Astrocyte (in vitro differentiated cells and primary cell): ENCODE data around the gene OR10G4. TPM values are rescaled to one million over a fixed set of nuclear protein-coding genes. Genes with fewer than 3 reads are reported as not detected.
"Not testable (repeated sequence)": the region's sequence is repeated elsewhere in the genome, so short reads cannot be mapped to it uniquely, and the experiment has no call there.

Experiments
- DNase-seq: peaks from one replicate; pipeline ENCODE4 v3.0.0-alpha.2; 2010; ENCODE audit warnings: low read depth
- FAIRE-seq: peaks from 2 replicates; lab custom pipeline; 2011; peaks lifted over from hg19 to GRCh38; lab: Jason Lieb, UNC
- H2AFZ ChIP-seq: 2 replicates; pipeline ENCODE4 v1.6.0; 2012; ENCODE audit warnings: low read depth, low read length, inconsistent platforms
- H3K27ac ChIP-seq: 2 replicates; pipeline ENCODE4 v1.5.1; 2011; ENCODE audit warnings: low read depth, low read length, inconsistent platforms
- H3K27me3 ChIP-seq: 2 replicates; pipeline ENCODE4 v1.6.0; 2011; ENCODE audit warnings: low read length, inconsistent platforms; ENCODE audit not compliant: insufficient read depth
- H3K36me3 ChIP-seq: 2 replicates; pipeline ENCODE4 v1.5.1; 2011; ENCODE audit warnings: low read length, inconsistent platforms; ENCODE audit not compliant: insufficient read depth
- H3K4me1 ChIP-seq: 2 replicates; pipeline ENCODE4 v1.5.1; 2011; ENCODE audit warnings: low read length, inconsistent platforms; ENCODE audit not compliant: insufficient read depth
- H3K4me2 ChIP-seq: 2 replicates; pipeline ENCODE4 v1.6.0; 2012; ENCODE audit warnings: low read length, inconsistent platforms
- H3K4me3 ChIP-seq: 2 replicates; pipeline ENCODE4 v1.5.1; 2011; ENCODE audit warnings: low read depth, mild to moderate bottlenecking, low read length, inconsistent platforms; ENCODE audit not compliant: insufficient read depth
- H3K79me2 ChIP-seq: 2 replicates; pipeline ENCODE4 v1.6.0; 2012; ENCODE audit warnings: mild to moderate bottlenecking, low read length, inconsistent platforms; ENCODE audit not compliant: insufficient read depth
- H3K9ac ChIP-seq: 2 replicates; pipeline ENCODE4 v1.6.0; 2012; ENCODE audit warnings: mild to moderate bottlenecking, low read length, inconsistent platforms
- H3K9me3 ChIP-seq: 2 replicates; pipeline ENCODE4 v1.5.1; 2012; ENCODE audit warnings: low read depth, mild to moderate bottlenecking, low read length, inconsistent platforms; ENCODE audit not compliant: insufficient read depth
- H4K20me1 ChIP-seq: 2 replicates; pipeline ENCODE4 v1.6.0; 2012; ENCODE audit warnings: low read length, inconsistent platforms; ENCODE audit not compliant: insufficient read depth
- H3K27ac Mint-ChIP-seq: one replicate; pipeline ENCODE4 v1.8.0; 2021; ENCODE audit warnings: mild to moderate bottlenecking, mixed read lengths; ENCODE audit not compliant: unreplicated experiment
- H3K27me3 Mint-ChIP-seq: one replicate; pipeline ENCODE4 v1.8.0; 2021; ENCODE audit warnings: low read depth, mixed read lengths; ENCODE audit not compliant: unreplicated experiment
- H3K36me3 Mint-ChIP-seq: one replicate; pipeline ENCODE4 v1.8.0; 2021; ENCODE audit warnings: low read depth, mixed read lengths; ENCODE audit not compliant: unreplicated experiment
- H3K4me1 Mint-ChIP-seq: one replicate; pipeline ENCODE4 v1.8.0; 2021; ENCODE audit warnings: low read depth, mixed read lengths; ENCODE audit not compliant: unreplicated experiment
- H3K4me3 Mint-ChIP-seq: one replicate; pipeline ENCODE4 v1.8.0; 2021; ENCODE audit warnings: mild to moderate bottlenecking, moderate library complexity, mixed read lengths; ENCODE audit not compliant: unreplicated experiment
- H3K9me3 Mint-ChIP-seq: one replicate; pipeline ENCODE4 v1.8.0; 2021; ENCODE audit warnings: mild to moderate bottlenecking, mixed read lengths; ENCODE audit not compliant: unreplicated experiment
- CTCF ChIP-seq: IDR thresholded peaks from 2 replicates; pipeline ENCODE4 v1.5.1; 2011; ENCODE audit warnings: low read depth, mild to moderate bottlenecking, inconsistent platforms, low read length, moderate library complexity; ENCODE audit not compliant: insufficient read depth
- EZH2 ChIP-seq: IDR thresholded peaks from 2 replicates; pipeline ENCODE4 v1.6.1; 2012; ENCODE audit warnings: mild to moderate bottlenecking, low read length, inconsistent platforms; ENCODE audit not compliant: insufficient read depth
- total RNA-seq: library from RNA; stranded (reverse); gene quantifications from 2 replicates; pipeline ENCODE4 v1.2.1, GENCODE V29; 2021

Gene OR10G4
- total RNA-seq, 1 donor from 2014 or later = not detected

GRCh38 chr11:123979311-123979710 lies 33.5 kb upstream of the OR10G4 start:
- TF ChIP-seq EZH2 (no peak), CTCF (no peak)
- Histone ChIP-seq H3K36me3 (no peaks in the 10 kb centered on the region), H4K20me1 (no peaks in the 10 kb centered on the region), H3K27me3 (no peaks in the 10 kb centered on the region), H3K4me1 (no peaks in the 10 kb centered on the region), H3K79me2 (no peaks in the 10 kb centered on the region), H3K4me3 (no peak overlapping the region), H3K9me3 (no peaks in the 10 kb centered on the region), H3K27ac (no peak overlapping the region), H3K9ac (no peak overlapping the region), H2AFZ (no peak overlapping the region), H3K4me2 (no peak overlapping the region)
- peaks cover 4% of the 10 kb centered on the region for H3K9me3 Mint-ChIP-seq
- FAIRE-seq (no peak), DNase-seq (no peak)
- H3K27me3 Mint-ChIP-seq = peaks cover 2% of the 10 kb centered on the region
- no peaks in the 10 kb centered on the region for H3K36me3 Mint-ChIP-seq
- no peak overlapping the region for H3K4me3 Mint-ChIP-seq
- peaks cover 7% of the 10 kb centered on the region for H3K4me1 Mint-ChIP-seq
- H3K27ac Mint-ChIP-seq = no peak overlapping the region

- H3K27me3 Mint-ChIP-seq = peaks cover 4% of the 10 kb centered on the region
- no peaks in the 10 kb centered on the region for H3K4me1 ChIP-seq
- TF ChIP-seq EZH2 (no peak), CTCF (no peak)
- H3K9me3 Mint-ChIP-seq = no peaks in the 10 kb centered on the region
- no peak within 1 kb of the TSS for H3K4me3 Mint-ChIP-seq
- H3K4me1 Mint-ChIP-seq = no peaks in the 10 kb centered on the region
- no peak within 1 kb of the TSS for H3K4me3 ChIP-seq
- H3K4me2 ChIP-seq = no peak within 1 kb of the TSS
- no peaks in the 10 kb centered on the region for H3K79me2 ChIP-seq
- H3K27ac Mint-ChIP-seq = no peak within 1 kb of the TSS
- H3K36me3 ChIP-seq = no peaks in the 10 kb centered on the region
- FAIRE-seq (no peak), DNase-seq (no peak)
- no peak within 1 kb of the TSS for H2AFZ ChIP-seq
- H3K36me3 Mint-ChIP-seq = no peaks in the 10 kb centered on the region
- H4K20me1 ChIP-seq = no peaks in the 10 kb centered on the region
- H3K9ac ChIP-seq = no peak within 1 kb of the TSS
- H3K27ac ChIP-seq = no peak within 1 kb of the TSS
- no peaks in the 10 kb centered on the region for H3K9me3 ChIP-seq
- H3K27me3 ChIP-seq = no peaks in the 10 kb centered on the region
Measured at GRCh38 chr11:123995119-123995518, 17.7 kb upstream of the OR10G4 start, which contains the start of gene OR10G6. Gene OR10G6, minus strand, starts transcription at chr11:123995161. Its CDS starts 0 bp downstream, at chr11:123995161.

- not testable (repeated sequence) for H3K9ac ChIP-seq, H3K4me3 ChIP-seq, H3K27me3 Mint-ChIP-seq, H2AFZ ChIP-seq, H3K9me3 Mint-ChIP-seq, H3K4me1 Mint-ChIP-seq, H3K79me2 ChIP-seq, H3K9me3 ChIP-seq, H3K27ac ChIP-seq, H3K36me3 ChIP-seq, DNase-seq, H3K4me2 ChIP-seq, H3K4me1 ChIP-seq, H3K36me3 Mint-ChIP-seq, H3K27me3 ChIP-seq, H4K20me1 ChIP-seq, H3K4me3 Mint-ChIP-seq, FAIRE-seq, H3K27ac Mint-ChIP-seq
Measured at GRCh38 chr11:124015837-124016236, 3.0 kb downstream of the OR10G4 start.
